SK-N-SH treated with all-trans-retinoic acid at 6 μM for 48 hours (cell line): Measurements from ENCODE around the gene ZNF831.

Source experiments
- BACH2 ChIP-seq: fragments of 250-450 bp; sonication (Bioruptor Pico); IDR thresholded peaks from 2 replicates; pipeline ENCODE4 v1.9.0; 2021; ENCODE audit warnings: mild to moderate bottlenecking, borderline replicate concordance
- CSDC2 ChIP-seq: fragments of 250-450 bp; sonication (Bioruptor Pico); IDR thresholded peaks from 2 replicates; pipeline ENCODE4 v1.5.0; 2020; ENCODE audit warnings: mild to moderate bottlenecking, moderate library complexity
- GLIS3 ChIP-seq: fragments of 250-450 bp; sonication (Bioruptor Pico); IDR thresholded peaks from 2 replicates; pipeline ENCODE4 v1.5.0; 2020; ENCODE audit warnings: mild to moderate bottlenecking, moderate library complexity
- ISL1 ChIP-seq: fragments of 250-450 bp; sonication (Bioruptor Pico); IDR thresholded peaks from 2 replicates; pipeline ENCODE4 v2.1.2; 2022; ENCODE audit warnings: mild to moderate bottlenecking, moderate library complexity
- OSR1 ChIP-seq: fragments of 250-450 bp; sonication (Bioruptor Pico); IDR thresholded peaks from 2 replicates; pipeline ENCODE4 v1.8.0; 2022; ENCODE audit warnings: moderate library complexity, mild to moderate bottlenecking, inconsistent platforms
- SNAI2 ChIP-seq: fragments of 250-450 bp; sonication (Bioruptor Pico); IDR thresholded peaks from 2 replicates; pipeline ENCODE4 v1.5.0; 2020; ENCODE audit warnings: mild to moderate bottlenecking, moderate library complexity
- ZC3H10 ChIP-seq: fragments of 250-450 bp; sonication (Bioruptor Pico); IDR thresholded peaks from 2 replicates; pipeline ENCODE4 v1.5.1; 2021; ENCODE audit warnings: mild to moderate bottlenecking, moderate library complexity
- ZFP3 ChIP-seq: fragments of 250-450 bp; sonication (Bioruptor Pico); IDR thresholded peaks from 2 replicates; pipeline ENCODE4 v1.5.0; 2020; ENCODE audit warnings: mild to moderate bottlenecking, moderate library complexity
- ZFP30 ChIP-seq: fragments of 450-650 bp; formaldehyde crosslinking; IDR thresholded peaks from 2 replicates; pipeline ENCODE4 v1.5.0; 2022; ENCODE audit warnings: mild to moderate bottlenecking, moderate library complexity
- TF ChIP-seq, protein P1 (sequence below): fragments of 250-450 bp; sonication (Bioruptor Pico); IDR thresholded peaks from 2 replicates; pipeline ENCODE4 v1.5.1; 2021; ENCODE audit warnings: mild to moderate bottlenecking, moderate library complexity
- TF ChIP-seq, protein P2 (sequence below): fragments of 250-450 bp; sonication (Bioruptor Pico); IDR thresholded peaks from 2 replicates; pipeline ENCODE4 v1.8.0; 2021; ENCODE audit warnings: low read depth, mild to moderate bottlenecking, moderate library complexity, borderline replicate concordance
- TF ChIP-seq, protein P3 (sequence below): fragments of 250-450 bp; sonication (Bioruptor Pico); IDR thresholded peaks from 2 replicates; pipeline ENCODE4 v1.5.1; 2020; ENCODE audit warnings: low read depth, mild to moderate bottlenecking, moderate library complexity
- TF ChIP-seq, protein P4 (sequence below): fragments of 250-450 bp; sonication (Bioruptor Pico); IDR thresholded peaks from 2 replicates; pipeline ENCODE4 v1.8.0; 2020; ENCODE audit warnings: mild to moderate bottlenecking, moderate library complexity, borderline replicate concordance
- TF ChIP-seq, protein P5 (sequence below): fragments of 250-450 bp; sonication (Bioruptor Pico); IDR thresholded peaks from 2 replicates; pipeline ENCODE4 v1.5.0; 2020; ENCODE audit warnings: mild to moderate bottlenecking, moderate library complexity

DNA sequence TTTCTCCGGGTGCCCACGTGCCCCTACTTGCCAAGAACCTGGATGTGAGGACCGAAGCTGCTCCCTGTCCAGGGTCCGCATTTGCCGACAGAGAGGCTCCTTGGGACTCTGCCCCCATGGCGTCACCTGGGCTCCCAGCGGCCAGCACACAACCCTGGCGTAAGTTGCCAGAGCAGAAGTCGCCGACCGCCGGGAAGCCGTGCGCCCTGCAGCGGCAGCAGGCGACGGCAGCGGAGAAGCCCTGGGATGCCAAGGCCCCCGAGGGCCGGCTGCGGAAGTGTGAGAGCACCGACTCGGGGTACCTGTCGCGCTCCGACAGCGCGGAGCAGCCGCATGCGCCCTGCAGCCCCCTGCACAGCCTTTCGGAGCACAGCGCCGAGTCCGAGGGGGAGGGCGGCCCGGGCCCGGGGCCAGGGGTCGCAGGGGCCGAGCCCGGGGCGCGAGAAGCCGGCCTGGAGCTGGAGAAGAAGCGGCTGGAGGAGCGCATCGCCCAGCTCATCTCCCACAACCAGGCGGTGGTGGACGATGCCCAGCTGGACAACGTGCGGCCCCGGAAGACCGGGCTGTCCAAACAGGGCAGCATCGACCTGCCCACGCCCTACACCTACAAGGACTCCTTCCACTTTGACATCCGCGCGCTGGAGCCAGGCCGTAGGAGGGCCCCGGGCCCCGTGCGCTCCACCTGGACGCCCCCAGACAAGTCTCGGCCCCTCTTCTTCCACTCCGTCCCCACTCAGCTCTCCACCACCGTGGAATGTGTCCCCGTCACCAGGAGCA is 28.3 kb downstream of the ZNF831 start:
- TF ChIP-seq ISL1 (CRISPR knock-in tag) (no peak), BACH2 (CRISPR knock-in tag) (no peak), ZC3H10 (CRISPR knock-in tag) (no peak), ZFP30 (no peak), OSR1 (CRISPR knock-in tag) (no peak), GLIS3 (CRISPR knock-in tag) (no peak), ZFP3 (CRISPR knock-in tag) (no peak), SNAI2 (CRISPR knock-in tag) (no peak), CSDC2 (no peak)
- TF ChIP-seq, protein P1, sequence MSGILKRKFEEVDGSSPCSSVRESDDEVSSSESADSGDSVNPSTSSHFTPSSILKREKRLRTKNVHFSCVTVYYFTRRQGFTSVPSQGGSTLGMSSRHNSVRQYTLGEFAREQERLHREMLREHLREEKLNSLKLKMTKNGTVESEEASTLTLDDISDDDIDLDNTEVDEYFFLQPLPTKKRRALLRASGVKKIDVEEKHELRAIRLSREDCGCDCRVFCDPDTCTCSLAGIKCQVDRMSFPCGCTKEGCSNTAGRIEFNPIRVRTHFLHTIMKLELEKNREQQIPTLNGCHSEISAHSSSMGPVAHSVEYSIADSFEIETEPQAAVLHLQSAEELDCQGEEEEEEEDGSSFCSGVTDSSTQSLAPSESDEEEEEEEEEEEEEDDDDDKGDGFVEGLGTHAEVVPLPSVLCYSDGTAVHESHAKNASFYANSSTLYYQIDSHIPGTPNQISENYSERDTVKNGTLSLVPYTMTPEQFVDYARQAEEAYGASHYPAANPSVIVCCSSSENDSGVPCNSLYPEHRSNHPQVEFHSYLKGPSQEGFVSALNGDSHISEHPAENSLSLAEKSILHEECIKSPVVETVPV (CRISPR knock-in tag), result no peak
- TF ChIP-seq, protein P2, sequence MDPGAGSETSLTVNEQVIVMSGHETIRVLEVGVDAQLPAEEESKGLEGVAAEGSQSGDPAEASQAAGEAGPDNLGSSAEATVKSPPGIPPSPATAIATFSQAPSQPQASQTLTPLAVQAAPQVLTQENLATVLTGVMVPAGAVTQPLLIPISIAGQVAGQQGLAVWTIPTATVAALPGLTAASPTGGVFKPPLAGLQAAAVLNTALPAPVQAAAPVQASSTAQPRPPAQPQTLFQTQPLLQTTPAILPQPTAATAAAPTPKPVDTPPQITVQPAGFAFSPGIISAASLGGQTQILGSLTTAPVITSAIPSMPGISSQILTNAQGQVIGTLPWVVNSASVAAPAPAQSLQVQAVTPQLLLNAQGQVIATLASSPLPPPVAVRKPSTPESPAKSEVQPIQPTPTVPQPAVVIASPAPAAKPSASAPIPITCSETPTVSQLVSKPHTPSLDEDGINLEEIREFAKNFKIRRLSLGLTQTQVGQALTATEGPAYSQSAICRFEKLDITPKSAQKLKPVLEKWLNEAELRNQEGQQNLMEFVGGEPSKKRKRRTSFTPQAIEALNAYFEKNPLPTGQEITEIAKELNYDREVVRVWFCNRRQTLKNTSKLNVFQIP (CRISPR knock-in tag), result no peak
- TF ChIP-seq, protein P3, sequence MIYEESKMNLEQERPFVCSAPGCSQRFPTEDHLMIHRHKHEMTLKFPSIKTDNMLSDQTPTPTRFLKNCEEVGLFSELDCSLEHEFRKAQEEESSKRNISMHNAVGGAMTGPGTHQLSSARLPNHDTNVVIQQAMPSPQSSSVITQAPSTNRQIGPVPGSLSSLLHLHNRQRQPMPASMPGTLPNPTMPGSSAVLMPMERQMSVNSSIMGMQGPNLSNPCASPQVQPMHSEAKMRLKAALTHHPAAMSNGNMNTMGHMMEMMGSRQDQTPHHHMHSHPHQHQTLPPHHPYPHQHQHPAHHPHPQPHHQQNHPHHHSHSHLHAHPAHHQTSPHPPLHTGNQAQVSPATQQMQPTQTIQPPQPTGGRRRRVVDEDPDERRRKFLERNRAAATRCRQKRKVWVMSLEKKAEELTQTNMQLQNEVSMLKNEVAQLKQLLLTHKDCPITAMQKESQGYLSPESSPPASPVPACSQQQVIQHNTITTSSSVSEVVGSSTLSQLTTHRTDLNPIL, result no peak
- TF ChIP-seq, protein P4, sequence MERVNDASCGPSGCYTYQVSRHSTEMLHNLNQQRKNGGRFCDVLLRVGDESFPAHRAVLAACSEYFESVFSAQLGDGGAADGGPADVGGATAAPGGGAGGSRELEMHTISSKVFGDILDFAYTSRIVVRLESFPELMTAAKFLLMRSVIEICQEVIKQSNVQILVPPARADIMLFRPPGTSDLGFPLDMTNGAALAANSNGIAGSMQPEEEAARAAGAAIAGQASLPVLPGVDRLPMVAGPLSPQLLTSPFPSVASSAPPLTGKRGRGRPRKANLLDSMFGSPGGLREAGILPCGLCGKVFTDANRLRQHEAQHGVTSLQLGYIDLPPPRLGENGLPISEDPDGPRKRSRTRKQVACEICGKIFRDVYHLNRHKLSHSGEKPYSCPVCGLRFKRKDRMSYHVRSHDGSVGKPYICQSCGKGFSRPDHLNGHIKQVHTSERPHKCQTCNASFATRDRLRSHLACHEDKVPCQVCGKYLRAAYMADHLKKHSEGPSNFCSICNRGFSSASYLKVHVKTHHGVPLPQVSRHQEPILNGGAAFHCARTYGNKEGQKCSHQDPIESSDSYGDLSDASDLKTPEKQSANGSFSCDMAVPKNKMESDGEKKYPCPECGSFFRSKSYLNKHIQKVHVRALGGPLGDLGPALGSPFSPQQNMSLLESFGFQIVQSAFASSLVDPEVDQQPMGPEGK (CRISPR knock-in tag), result no peak
- TF ChIP-seq, protein P5, sequence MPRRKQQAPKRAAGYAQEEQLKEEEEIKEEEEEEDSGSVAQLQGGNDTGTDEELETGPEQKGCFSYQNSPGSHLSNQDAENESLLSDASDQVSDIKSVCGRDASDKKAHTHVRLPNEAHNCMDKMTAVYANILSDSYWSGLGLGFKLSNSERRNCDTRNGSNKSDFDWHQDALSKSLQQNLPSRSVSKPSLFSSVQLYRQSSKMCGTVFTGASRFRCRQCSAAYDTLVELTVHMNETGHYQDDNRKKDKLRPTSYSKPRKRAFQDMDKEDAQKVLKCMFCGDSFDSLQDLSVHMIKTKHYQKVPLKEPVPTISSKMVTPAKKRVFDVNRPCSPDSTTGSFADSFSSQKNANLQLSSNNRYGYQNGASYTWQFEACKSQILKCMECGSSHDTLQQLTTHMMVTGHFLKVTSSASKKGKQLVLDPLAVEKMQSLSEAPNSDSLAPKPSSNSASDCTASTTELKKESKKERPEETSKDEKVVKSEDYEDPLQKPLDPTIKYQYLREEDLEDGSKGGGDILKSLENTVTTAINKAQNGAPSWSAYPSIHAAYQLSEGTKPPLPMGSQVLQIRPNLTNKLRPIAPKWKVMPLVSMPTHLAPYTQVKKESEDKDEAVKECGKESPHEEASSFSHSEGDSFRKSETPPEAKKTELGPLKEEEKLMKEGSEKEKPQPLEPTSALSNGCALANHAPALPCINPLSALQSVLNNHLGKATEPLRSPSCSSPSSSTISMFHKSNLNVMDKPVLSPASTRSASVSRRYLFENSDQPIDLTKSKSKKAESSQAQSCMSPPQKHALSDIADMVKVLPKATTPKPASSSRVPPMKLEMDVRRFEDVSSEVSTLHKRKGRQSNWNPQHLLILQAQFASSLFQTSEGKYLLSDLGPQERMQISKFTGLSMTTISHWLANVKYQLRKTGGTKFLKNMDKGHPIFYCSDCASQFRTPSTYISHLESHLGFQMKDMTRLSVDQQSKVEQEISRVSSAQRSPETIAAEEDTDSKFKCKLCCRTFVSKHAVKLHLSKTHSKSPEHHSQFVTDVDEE (CRISPR knock-in tag), result no peak
